CD4-positive, alpha-beta T cell (primary cell): ENCODE data around the gene FTCDNL1. TPM values are rescaled to one million over a fixed set of nuclear protein-coding genes. Genes with fewer than 3 reads are reported as not detected.
A peak's percentile ranks its signal among the peaks of the same experiment; 100 is the strongest.

Source experiments
- ATAC-seq: fragments of 200-7000 bp; cut with Tn5 transposase; one replicate; pipeline ENCODE4 v1.10.0; 2022; ENCODE audit warnings: mild to moderate bottlenecking; ENCODE audit not compliant: poor library complexity
- CTCF ChIA-PET: fragments of 350-600 bp; sonication (Branson Sonifier 250); formaldehyde crosslinking; loops from one replicate; lab custom pipeline; 2021; ENCODE audit warnings: antibody characterized with exemption, inconsistent platforms; lab: Charles Lee
- POLR2A ChIA-PET: fragments of 350-600 bp; sonication (Branson Sonifier 250); formaldehyde crosslinking; loops from one replicate; lab custom pipeline; 2021; ENCODE audit warnings: antibody characterized with exemption, inconsistent platforms; lab: Charles Lee
- DNase-seq, 14 experiments: peaks; one replicate each; pipeline ENCODE4 v3.0.0-alpha.2; 2013 to 2020; ENCODE audit warnings: mixed read lengths in 2 of 14
- H3K27ac ChIP-seq, 2 donors: one replicate each; pipeline versions ENCODE4 v1.5.1 to v1.7.0; 2013; ENCODE audit warnings: low read length in 2 of 2, low read depth in 1 of 2, mild to moderate bottlenecking in 1 of 2
- H3K27me3 ChIP-seq, 2 experiments: 1 replicate in 1 of 2; 2 replicates in 1 of 2; pipeline versions ENCODE4 v1.6.1 to v1.7.0; 2013; ENCODE audit warnings: low read length in 2 of 2, control low read depth in 1 of 2, mild to moderate bottlenecking in 1 of 2, moderate library complexity in 1 of 2; ENCODE audit not compliant: insufficient read depth in 2 of 2, control insufficient read depth in 1 of 2
- H3K36me3 ChIP-seq: one replicate; pipeline ENCODE4 v1.6.1; 2013; ENCODE audit warnings: low read length, control low read depth; ENCODE audit not compliant: insufficient read depth
- H3K4me1 ChIP-seq: one replicate; pipeline ENCODE4 v1.6.1; 2013; ENCODE audit warnings: low read length, control low read depth; ENCODE audit not compliant: insufficient read depth
- H3K4me3 ChIP-seq: one replicate; pipeline ENCODE4 v1.5.1; 2013; ENCODE audit warnings: mild to moderate bottlenecking, low read length, moderate library complexity
- H3K9me3 ChIP-seq, 2 experiments: 1 replicate in 1 of 2; 2 replicates in 1 of 2; pipeline versions ENCODE4 v1.6.1 to v1.7.0; 2013; ENCODE audit warnings: low read length in 2 of 2, mild to moderate bottlenecking in 2 of 2, control low read depth in 1 of 2, moderate library complexity in 1 of 2; ENCODE audit not compliant: control insufficient read depth in 1 of 2, insufficient read depth in 1 of 2
- H3K27ac Mint-ChIP-seq: one replicate; pipeline ENCODE4 v1.8.0; 2020; ENCODE audit warnings: mixed read lengths
- H3K27me3 Mint-ChIP-seq: one replicate; pipeline ENCODE4 v1.8.0; 2021; ENCODE audit warnings: mixed read lengths
- H3K36me3 Mint-ChIP-seq: one replicate; pipeline ENCODE4 v1.8.0; 2021; ENCODE audit warnings: low read depth, mixed read lengths
- H3K4me1 Mint-ChIP-seq: one replicate; pipeline ENCODE4 v1.8.0; 2021; ENCODE audit warnings: low read depth, mixed read lengths
- H3K4me3 Mint-ChIP-seq: one replicate; pipeline ENCODE4 v1.8.0; 2020; ENCODE audit warnings: mild to moderate bottlenecking, mixed read lengths
- H3K9me3 Mint-ChIP-seq: one replicate; pipeline ENCODE4 v1.8.0; 2020; ENCODE audit warnings: mixed read lengths
- CTCF ChIP-seq: fragments of 200-600 bp; IDR thresholded peaks from one replicate; pipeline ENCODE4 v1.8.0; 2022; ENCODE audit warnings: antibody characterized with exemption, mild to moderate bottlenecking
- intact Hi-C, 2 experiments: fragments of 100-400 bp; cut with DNase I in 1 of 2; cut with micrococcal nuclease in 1 of 2; formaldehyde crosslinking; loops; one replicate each; pipeline versions ENCODE4 v1.15.1 to v1.9.0; 2023 to 2025; cut with DNase I, micrococcal nuclease
- total RNA-seq, 174 experiments: library from RNA in 2 of 174; stranded (reverse) in 2 of 174; gene quantifications; one replicate each; pipeline ENCODE4 v1.2.3 and lab custom pipeline; 2021 to 2026

FTCDNL1 gene
- total RNA-seq, 2 experiments from 2014 or later, result 0.78 to 1.3 TPM

DNA sequence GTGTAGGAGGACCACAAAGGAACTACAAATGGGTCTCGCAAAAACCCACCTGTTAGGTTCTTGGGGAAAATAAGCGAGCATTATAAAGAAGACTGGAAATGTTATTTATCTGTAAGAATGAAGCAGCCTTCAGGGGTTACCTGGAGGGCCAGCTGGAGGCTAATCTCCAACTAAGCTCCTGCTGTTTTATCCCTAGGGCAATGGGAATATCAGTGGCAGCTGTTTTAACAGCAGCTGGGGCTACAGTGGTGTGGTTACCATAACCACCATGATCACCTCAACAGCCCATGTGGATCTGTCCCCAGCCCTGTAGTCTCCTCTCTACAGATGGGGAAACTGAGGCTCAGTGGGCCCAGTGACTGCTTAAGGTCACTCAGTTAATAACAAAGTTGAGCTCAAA is 108.1 kb downstream of the FTCDNL1 start:
- Mint-ChIP-seq H3K27ac (no peak overlapping the region), H3K36me3 (no peaks in the 10 kb centered on the region), H3K4me1 (peaks cover 6% of the 10 kb centered on the region), H3K27me3 (peaks cover 38% of the 10 kb centered on the region), H3K9me3 (no peaks in the 10 kb centered on the region), H3K4me3 (no peak overlapping the region)
- Histone ChIP-seq H3K4me1 (peaks cover 6% of the 10 kb centered on the region), H3K27me3 (peaks cover 0 to 8% of the 10 kb centered on the region in 2 experiments), H3K36me3 (no peaks in the 10 kb centered on the region), H3K4me3 (no peak overlapping the region), H3K27ac (no peak overlapping the region), H3K9me3 (no peaks in the 10 kb centered on the region)
- intact Hi-C loops, result no loop called here
- DNase-seq, result no peak
- ATAC-seq, result no peak
- TF ChIP-seq CTCF, result no peak
- POLR2A ChIA-PET, result no interaction called here
- CTCF ChIA-PET, result no interaction called here

GRCh38 chr2:199740111-199740428 is 110.9 kb downstream of the FTCDNL1 start:
- intact Hi-C loops, result loop anchor here in 1 of 2 experiments (2.0 kb wide), 1 partner anchor 1429 kb away; no protein-coding TSS in a partner anchor
- Histone ChIP-seq H3K9me3 (no peaks in the 10 kb centered on the region), H3K36me3 (no peaks in the 10 kb centered on the region), H3K4me1 (peaks cover 6% of the 10 kb centered on the region), H3K27ac (no peak overlapping the region), H3K4me3 (no peak overlapping the region), H3K27me3 (peaks cover 0 to 8% of the 10 kb centered on the region in 2 experiments)
- DNase-seq, result no peak
- H3K9me3 Mint-ChIP-seq, result no peaks in the 10 kb centered on the region
- H3K27ac Mint-ChIP-seq, result no peak overlapping the region
- peak; percentile 50 for TF ChIP-seq CTCF
- no peak for ATAC-seq
- ChIA-PET CTCF (interaction anchor here (0.8 to 4.4 kb wide), 3 partner anchors 10 to 1425 kb away, joined by 3 to 20 read pairs (median 4); no protein-coding TSS in a partner anchor), POLR2A (no interaction called here)
- H3K36me3 Mint-ChIP-seq, result no peaks in the 10 kb centered on the region
- H3K4me1 Mint-ChIP-seq, result peaks cover 6% of the 10 kb centered on the region
- peaks cover 39% of the 10 kb centered on the region for H3K27me3 Mint-ChIP-seq
- no peak overlapping the region for H3K4me3 Mint-ChIP-seq

- no peaks in the 10 kb centered on the region for H3K36me3 ChIP-seq
- intact Hi-C loops, result loop anchor here (1.0 to 2.0 kb wide), 2 partner anchors 1425 to 1429 kb away; no protein-coding TSS in a partner anchor
- ATAC-seq (no peak), DNase-seq (peak; percentile 32 to 70 (median 50))
- H3K4me3 ChIP-seq, result no peak overlapping the region
- Mint-ChIP-seq H3K4me3 (no peak overlapping the region), H3K9me3 (no peaks in the 10 kb centered on the region), H3K27ac (no peak overlapping the region), H3K27me3 (peaks cover 35% of the 10 kb centered on the region), H3K36me3 (no peaks in the 10 kb centered on the region), H3K4me1 (peaks cover 6% of the 10 kb centered on the region)
- H3K27me3 ChIP-seq, result peaks cover 0 to 8% of the 10 kb centered on the region in 2 experiments
- POLR2A ChIA-PET, result interaction anchor here (1.1 kb wide), 1 partner anchor 10 kb away, joined by 3 read pairs; no protein-coding TSS in a partner anchor
- no peak overlapping the region for H3K27ac ChIP-seq
- CTCF ChIA-PET, result interaction anchor here (0.8 to 4.4 kb wide), 3 partner anchors 10 to 1425 kb away, joined by 3 to 20 read pairs (median 4); no protein-coding TSS in a partner anchor
- no peaks in the 10 kb centered on the region for H3K9me3 ChIP-seq
- peak; percentile 97 for TF ChIP-seq CTCF
- H3K4me1 ChIP-seq, result peaks cover 6% of the 10 kb centered on the region
These were observed 111.4 kb downstream of the FTCDNL1 start for GRCh38 chr2:199739413-199740110.
